Measurements from ENCODE around the gene LAMB4.

The LAMB4 gene

DNA sequence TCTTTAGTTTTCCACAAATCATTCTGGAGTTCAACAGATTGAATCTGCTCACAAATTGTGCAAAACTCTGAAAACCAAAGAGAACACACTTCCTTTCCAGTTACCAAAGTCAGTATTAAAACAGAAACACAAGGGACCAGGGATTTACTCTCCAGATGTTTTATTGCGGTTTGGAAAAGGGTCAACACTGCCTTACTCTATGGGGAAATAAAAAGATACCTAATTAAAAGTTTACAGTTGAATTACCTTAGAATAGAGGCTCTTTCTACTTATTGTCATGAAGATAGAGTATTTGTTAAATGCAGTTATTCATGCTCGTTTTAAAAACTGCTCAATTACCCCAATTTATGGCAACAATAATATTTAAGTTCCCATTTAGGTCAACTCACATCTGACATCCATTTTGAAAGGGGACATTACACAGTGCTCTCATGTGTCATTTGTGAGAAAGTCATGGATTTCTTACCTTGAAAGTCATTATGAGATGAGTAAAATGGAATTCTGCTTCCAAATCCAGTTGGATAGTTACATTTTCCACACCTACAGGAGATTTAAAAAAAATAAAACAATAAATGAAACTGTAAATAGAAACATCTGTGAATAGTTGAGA, 135.6 kb downstream of the LAMB4 start:
- Histone ChIP-seq H3K9ac (ENCODE audit: low read depth, low read length) (no peak overlapping the region), H3K36me3 (ENCODE audit: control insufficient read depth, insufficient read depth, low read length) (peaks cover 62% of the 10 kb centered on the region), H3K27me3 (ENCODE audit: control insufficient read depth, insufficient read depth, low read length) (no peaks in the 10 kb centered on the region), H3K9me3 (ENCODE audit: control insufficient read depth, insufficient read depth, low read length) (no peaks in the 10 kb centered on the region), H3K27ac (ENCODE audit: low read depth, low read length) (peak overlapping the region; percentile 75), H3K4me3 (ENCODE audit: low read depth, low read length) (no peak overlapping the region), H3K4me1 (ENCODE audit: control insufficient read depth, insufficient read depth, low read length) (peaks cover 18% of the 10 kb centered on the region)

- Histone ChIP-seq H3K36me3 (ENCODE audit: control insufficient read depth, insufficient read depth, low read length) (peaks cover 62% of the 10 kb centered on the region), H3K4me1 (ENCODE audit: control insufficient read depth, insufficient read depth, low read length) (peaks cover 18% of the 10 kb centered on the region), H3K27me3 (ENCODE audit: control insufficient read depth, insufficient read depth, low read length) (no peaks in the 10 kb centered on the region)
These were observed 136.3 kb downstream of the LAMB4 start for GRCh38 chr7:107993891-107994291.

DNA sequence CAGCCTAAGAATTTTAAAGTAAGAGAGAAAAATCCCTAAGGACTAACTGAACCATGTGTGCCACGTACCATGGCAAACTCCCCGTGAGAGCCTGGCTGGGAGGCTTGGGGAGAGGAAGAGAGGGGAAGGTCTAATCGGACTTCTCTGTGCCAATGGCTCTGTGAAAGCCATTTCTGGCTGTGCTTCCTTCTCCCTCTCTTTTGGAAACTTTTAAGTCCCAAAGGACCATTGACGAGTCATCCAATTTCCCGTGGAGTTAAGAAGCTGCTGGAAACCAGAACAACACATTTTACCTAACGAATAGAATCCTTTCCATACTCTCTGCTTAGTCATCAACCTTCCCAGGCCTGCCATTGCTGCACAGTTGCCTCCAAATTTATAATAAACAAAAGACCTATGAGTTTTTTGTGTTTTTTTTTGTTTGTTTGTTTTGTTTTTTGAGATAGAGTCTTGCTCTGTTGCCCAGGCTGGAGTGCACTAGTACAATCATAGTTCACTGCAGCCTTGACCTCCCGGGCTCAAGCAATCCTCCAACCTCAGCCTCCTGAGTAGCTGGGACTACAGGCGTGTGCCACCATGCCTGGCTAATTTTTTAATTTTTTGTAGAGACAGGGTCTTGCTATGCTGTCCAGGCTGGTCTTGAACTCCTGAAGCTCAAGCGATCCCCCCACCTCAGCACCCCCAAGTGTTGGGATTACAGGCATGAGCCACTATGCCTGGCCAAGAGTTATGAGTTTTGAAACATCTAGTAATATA, 140.4 kb downstream of the LAMB4 start:
- H3K27me3 ChIP-seq (ENCODE audit: control insufficient read depth, insufficient read depth, low read length), result no peaks in the 10 kb centered on the region
- no peaks in the 10 kb centered on the region for H3K9me3 ChIP-seq (ENCODE audit: control insufficient read depth, insufficient read depth, low read length)
- H3K4me1 ChIP-seq (ENCODE audit: control insufficient read depth, insufficient read depth, low read length), result peaks cover 5% of the 10 kb centered on the region; the same call in 1 of the 2 replicates
- H3K9ac ChIP-seq (ENCODE audit: low read depth, low read length), result no peak overlapping the region
- no peak overlapping the region for H3K27ac ChIP-seq (ENCODE audit: low read depth, low read length)
- peaks cover 73% of the 10 kb centered on the region for H3K36me3 ChIP-seq (ENCODE audit: control insufficient read depth, insufficient read depth, low read length)
- no peak overlapping the region for H3K4me3 ChIP-seq (ENCODE audit: low read depth, low read length)

More at GRCh38 chr7:107993891-107994291, 136.3 kb downstream of the LAMB4 start:
- H3K9me3 ChIP-seq (ENCODE audit: control insufficient read depth, insufficient read depth, low read length), result no peaks in the 10 kb centered on the region
- no peak overlapping the region for H3K9ac ChIP-seq (ENCODE audit: low read depth, low read length)
- no peak overlapping the region for H3K27ac ChIP-seq (ENCODE audit: low read depth, low read length)
- H3K4me3 ChIP-seq (ENCODE audit: low read depth, low read length), result no peak overlapping the region

GRCh38 chr7:107982918-107983389, 147.2 kb downstream of the LAMB4 start:
- H3K36me3 ChIP-seq (ENCODE audit: control insufficient read depth, insufficient read depth, low read length), result peaks cover 73% of the 10 kb centered on the region

DNA sequence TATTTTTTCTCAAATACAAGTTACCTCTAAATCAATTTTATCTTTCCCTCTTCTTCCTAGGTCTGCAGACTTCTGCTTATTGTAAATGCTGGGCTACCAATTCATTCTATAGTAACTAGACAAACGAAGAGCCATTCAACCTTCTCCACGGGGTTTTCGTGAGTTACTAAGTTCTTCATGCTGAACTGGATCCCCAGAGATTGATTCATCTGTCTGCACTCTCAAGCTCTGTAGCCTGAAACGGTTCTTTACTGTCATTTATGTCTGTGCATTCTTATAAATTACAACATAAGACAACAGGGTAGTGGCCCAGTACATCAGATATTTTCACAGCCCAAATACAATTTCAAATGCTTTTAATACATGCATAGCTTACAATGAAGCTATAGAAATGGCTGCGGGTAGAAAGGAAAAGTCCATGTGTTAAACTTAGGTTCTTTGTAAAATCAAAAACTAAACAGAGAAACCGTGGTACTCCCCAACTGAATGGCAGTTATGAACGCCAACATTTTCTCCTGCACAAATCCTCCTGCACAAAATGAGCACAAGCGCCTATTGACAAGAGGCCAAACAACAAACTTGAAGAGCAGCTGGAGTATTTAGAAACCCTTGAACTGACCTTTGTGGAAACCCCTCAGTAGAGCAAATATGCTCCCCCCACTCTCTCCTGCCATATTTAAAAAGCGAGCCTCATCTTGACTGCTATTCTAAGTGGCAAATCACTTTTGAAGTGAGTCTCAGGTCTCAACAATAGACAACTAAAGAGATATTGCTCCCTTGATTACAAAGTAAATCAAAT, 147.9 kb downstream of the LAMB4 start:
- Histone ChIP-seq H3K4me1 (ENCODE audit: control insufficient read depth, insufficient read depth, low read length) (no peaks in the 10 kb centered on the region), H3K27me3 (ENCODE audit: control insufficient read depth, insufficient read depth, low read length) (no peaks in the 10 kb centered on the region), H3K9ac (ENCODE audit: low read depth, low read length) (no peak overlapping the region), H3K4me3 (ENCODE audit: low read depth, low read length) (no peak overlapping the region), H3K9me3 (ENCODE audit: control insufficient read depth, insufficient read depth, low read length) (no peaks in the 10 kb centered on the region), H3K27ac (ENCODE audit: low read depth, low read length) (no peak overlapping the region), H3K36me3 (ENCODE audit: control insufficient read depth, insufficient read depth, low read length) (peaks cover 74% of the 10 kb centered on the region)

More at GRCh38 chr7:107982918-107983389, 147.2 kb downstream of the LAMB4 start:
- no peak overlapping the region for H3K27ac ChIP-seq (ENCODE audit: low read depth, low read length)
- no peaks in the 10 kb centered on the region for H3K27me3 ChIP-seq (ENCODE audit: control insufficient read depth, insufficient read depth, low read length)
- no peaks in the 10 kb centered on the region for H3K9me3 ChIP-seq (ENCODE audit: control insufficient read depth, insufficient read depth, low read length)
- no peak overlapping the region for H3K9ac ChIP-seq (ENCODE audit: low read depth, low read length)
- no peak overlapping the region for H3K4me3 ChIP-seq (ENCODE audit: low read depth, low read length)
- H3K4me1 ChIP-seq (ENCODE audit: control insufficient read depth, insufficient read depth, low read length), result no peaks in the 10 kb centered on the region

DNA sequence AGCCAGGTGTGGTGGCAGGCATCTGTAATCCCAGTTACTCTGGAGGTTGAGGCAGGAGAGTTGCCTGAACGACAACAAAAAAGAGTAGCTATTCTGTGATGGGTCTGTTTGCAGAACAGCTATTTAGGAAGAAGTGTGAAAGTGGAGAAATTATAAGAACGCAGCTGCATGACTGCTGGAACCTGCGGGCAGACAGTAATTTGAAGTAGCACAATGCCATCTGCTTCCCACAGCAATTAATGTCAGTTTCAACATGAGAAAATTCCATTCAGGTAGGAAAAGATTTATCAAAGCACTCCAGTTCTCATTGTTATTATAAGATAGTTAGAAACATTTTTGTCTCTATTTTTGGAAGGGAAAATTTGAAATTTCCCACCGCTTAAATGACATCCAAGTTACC, 148.7 kb downstream of the LAMB4 start:
- Histone ChIP-seq H3K27ac (ENCODE audit: low read depth, low read length) (no peak overlapping the region), H3K9me3 (ENCODE audit: control insufficient read depth, insufficient read depth, low read length) (no peaks in the 10 kb centered on the region), H3K27me3 (ENCODE audit: control insufficient read depth, insufficient read depth, low read length) (no peaks in the 10 kb centered on the region), H3K4me3 (ENCODE audit: low read depth, low read length) (no peak overlapping the region), H3K36me3 (ENCODE audit: control insufficient read depth, insufficient read depth, low read length) (peaks cover 72% of the 10 kb centered on the region), H3K9ac (ENCODE audit: low read depth, low read length) (no peak overlapping the region), H3K4me1 (ENCODE audit: control insufficient read depth, insufficient read depth, low read length) (no peaks in the 10 kb centered on the region)

DNA sequence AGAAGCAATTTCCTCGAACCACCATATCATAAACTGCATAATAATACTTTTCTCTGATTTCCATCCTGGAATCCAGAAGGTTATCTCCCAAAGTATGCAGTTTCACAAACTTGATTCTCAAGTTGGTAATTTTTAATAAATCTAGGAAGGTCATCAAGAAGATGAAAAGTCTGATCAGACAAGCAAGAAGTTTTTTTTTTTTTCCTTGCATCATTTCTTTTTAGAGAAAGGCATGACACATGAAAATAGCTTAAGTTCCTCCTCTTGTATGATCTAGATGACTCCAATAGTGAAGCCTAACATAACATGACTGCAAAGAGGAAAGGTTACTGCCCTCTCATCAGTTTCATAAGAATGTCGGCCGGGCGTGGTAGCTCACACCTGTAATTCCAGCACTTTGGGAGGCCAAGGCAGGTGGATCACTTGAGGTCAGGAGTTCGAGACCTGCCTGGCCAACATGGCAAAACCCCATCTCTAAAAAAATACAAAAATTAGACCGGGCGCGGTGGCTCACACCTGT, 149.4 kb downstream of the LAMB4 start:
- peaks cover 72% of the 10 kb centered on the region for H3K36me3 ChIP-seq (ENCODE audit: control insufficient read depth, insufficient read depth, low read length)
- H3K9me3 ChIP-seq (ENCODE audit: control insufficient read depth, insufficient read depth, low read length), result no peaks in the 10 kb centered on the region
- no peak overlapping the region for H3K4me3 ChIP-seq (ENCODE audit: low read depth, low read length)

DNA sequence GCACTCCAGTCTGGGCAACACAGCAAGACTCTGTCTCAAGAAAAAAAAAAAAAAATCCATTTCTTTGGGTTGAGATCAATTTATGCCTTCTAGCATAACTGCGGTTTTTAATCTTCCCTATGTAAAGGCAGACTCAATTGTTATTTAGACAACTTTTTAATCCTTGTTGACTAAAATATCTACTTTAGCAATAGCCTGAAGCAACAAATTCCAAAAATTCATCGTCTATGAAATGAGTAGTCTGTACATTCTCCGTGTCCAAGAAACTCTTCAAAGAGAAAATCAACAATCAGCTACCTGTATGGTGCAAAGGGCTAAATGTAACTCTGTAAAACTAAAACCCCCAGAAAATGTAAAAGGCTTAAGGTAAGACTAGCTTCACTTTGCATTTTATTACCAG, 150.0 kb downstream of the LAMB4 start:
- H3K4me1 ChIP-seq (ENCODE audit: control insufficient read depth, insufficient read depth, low read length), result peaks cover 8% of the 10 kb centered on the region
- H3K27ac ChIP-seq (ENCODE audit: low read depth, low read length), result no peak overlapping the region
- H3K9ac ChIP-seq (ENCODE audit: low read depth, low read length), result no peak overlapping the region
- peaks cover 78% of the 10 kb centered on the region for H3K36me3 ChIP-seq (ENCODE audit: control insufficient read depth, insufficient read depth, low read length)
- no peaks in the 10 kb centered on the region for H3K9me3 ChIP-seq (ENCODE audit: control insufficient read depth, insufficient read depth, low read length)
- H3K27me3 ChIP-seq (ENCODE audit: control insufficient read depth, insufficient read depth, low read length), result no peaks in the 10 kb centered on the region
- no peak overlapping the region for H3K4me3 ChIP-seq (ENCODE audit: low read depth, low read length)

More for the DNA sequence above, 149.4 kb downstream of the LAMB4 start:
- Histone ChIP-seq H3K9ac (ENCODE audit: low read depth, low read length) (no peak overlapping the region), H3K27me3 (ENCODE audit: control insufficient read depth, insufficient read depth, low read length) (no peaks in the 10 kb centered on the region), H3K27ac (ENCODE audit: low read depth, low read length) (no peak overlapping the region), H3K4me1 (ENCODE audit: control insufficient read depth, insufficient read depth, low read length) (peaks cover 2% of the 10 kb centered on the region)

DNA sequence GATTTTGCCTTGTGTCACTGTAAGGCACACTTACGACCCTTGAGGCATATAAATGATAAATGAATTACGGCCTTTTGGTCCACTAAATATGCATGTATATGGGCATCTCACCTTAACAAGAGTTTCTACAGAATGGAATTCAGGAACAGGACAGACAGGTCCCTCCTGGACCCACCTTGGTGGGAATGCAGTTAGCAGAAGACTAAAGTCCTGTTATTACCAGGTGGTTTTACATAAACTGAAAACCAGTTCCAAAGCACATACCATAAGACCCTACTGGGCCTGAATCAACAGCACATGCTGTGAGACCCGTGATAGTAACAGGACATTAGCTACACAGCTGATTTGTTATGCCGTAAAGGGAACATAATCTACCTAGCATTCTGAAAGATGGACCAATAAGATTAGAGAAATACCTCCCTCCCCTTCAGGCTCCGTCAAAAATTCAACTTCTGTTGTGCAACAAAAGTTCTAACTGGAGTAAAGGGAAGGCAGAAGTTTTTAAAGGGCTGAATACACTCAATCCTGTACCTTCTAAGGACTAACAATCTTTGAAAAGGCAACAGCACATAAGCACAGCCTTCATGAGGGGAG, 151.2 kb downstream of the LAMB4 start:
- H3K9me3 ChIP-seq (ENCODE audit: control insufficient read depth, insufficient read depth, low read length), result no peaks in the 10 kb centered on the region
- peaks cover 78% of the 10 kb centered on the region for H3K36me3 ChIP-seq (ENCODE audit: control insufficient read depth, insufficient read depth, low read length)
- H3K4me1 ChIP-seq (ENCODE audit: control insufficient read depth, insufficient read depth, low read length), result peaks cover 10% of the 10 kb centered on the region
- no peak overlapping the region for H3K9ac ChIP-seq (ENCODE audit: low read depth, low read length)
- H3K27me3 ChIP-seq (ENCODE audit: control insufficient read depth, insufficient read depth, low read length), result no peaks in the 10 kb centered on the region
- H3K4me3 ChIP-seq (ENCODE audit: low read depth, low read length), result no peak overlapping the region
- no peak overlapping the region for H3K27ac ChIP-seq (ENCODE audit: low read depth, low read length)

DNA sequence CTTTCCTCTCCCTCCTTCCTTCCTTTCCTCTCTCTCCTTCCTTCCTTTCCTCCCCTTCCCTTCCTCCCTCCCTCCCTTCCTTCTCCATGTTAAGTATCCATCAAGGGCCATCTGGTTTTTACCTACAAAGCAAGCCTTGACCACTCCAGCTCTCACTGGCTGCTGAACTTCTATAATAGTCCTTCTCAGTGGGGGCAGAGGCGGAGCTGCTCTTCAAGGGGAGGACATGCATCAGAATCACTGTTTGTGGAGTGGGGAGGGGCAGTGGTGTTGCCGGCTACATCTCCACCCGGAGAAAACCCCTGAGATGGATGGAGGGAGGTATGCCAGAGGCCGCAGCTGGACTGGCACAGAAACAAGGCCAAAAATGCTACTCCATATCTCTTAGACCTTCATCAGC, 153.1 kb downstream of the LAMB4 start:
- H3K27ac ChIP-seq (ENCODE audit: low read depth, low read length), result no peak overlapping the region
- H3K4me1 ChIP-seq (ENCODE audit: control insufficient read depth, insufficient read depth, low read length), result peaks cover 10% of the 10 kb centered on the region
- peaks cover 84% of the 10 kb centered on the region for H3K36me3 ChIP-seq (ENCODE audit: control insufficient read depth, insufficient read depth, low read length)
- no peak overlapping the region for H3K9ac ChIP-seq (ENCODE audit: low read depth, low read length)
- H3K27me3 ChIP-seq (ENCODE audit: control insufficient read depth, insufficient read depth, low read length), result no peaks in the 10 kb centered on the region
- H3K4me3 ChIP-seq (ENCODE audit: low read depth, low read length), result no peak overlapping the region
- H3K9me3 ChIP-seq (ENCODE audit: control insufficient read depth, insufficient read depth, low read length), result no peaks in the 10 kb centered on the region

All from HUES48 (cell line).